Measurements from ENCODE around the gene LLGL2.
"Not testable (repeated sequence)": the region's sequence is repeated elsewhere in the genome, so short reads cannot be mapped to it uniquely, and the experiment has no call there.

LLGL2 gene

DNA sequence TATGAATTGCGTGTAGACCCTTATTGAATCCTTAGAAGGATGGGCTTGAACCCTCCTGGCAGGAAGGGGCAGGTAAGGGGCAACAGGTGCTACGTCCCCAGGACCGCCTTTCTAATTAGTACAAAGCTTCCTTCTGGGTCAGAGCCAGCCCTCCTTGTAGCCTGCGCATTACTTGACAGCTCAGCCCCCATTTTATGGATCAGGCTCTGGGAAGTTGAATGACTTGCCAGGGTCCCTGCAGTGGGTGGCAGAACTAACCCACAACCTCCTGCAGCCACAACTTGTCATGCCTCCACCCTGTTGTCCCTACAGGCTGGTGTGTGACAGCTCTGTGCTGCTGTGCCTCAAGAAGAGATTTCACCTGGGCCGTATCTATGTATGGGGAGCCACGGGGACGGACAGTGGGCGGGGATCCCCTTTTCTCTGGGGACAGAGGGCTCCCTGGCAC is 64.8 kb downstream of the LLGL2 start:
- no peak for DNase-seq (ENCODE audit: low read depth, low spot score)

DNA sequence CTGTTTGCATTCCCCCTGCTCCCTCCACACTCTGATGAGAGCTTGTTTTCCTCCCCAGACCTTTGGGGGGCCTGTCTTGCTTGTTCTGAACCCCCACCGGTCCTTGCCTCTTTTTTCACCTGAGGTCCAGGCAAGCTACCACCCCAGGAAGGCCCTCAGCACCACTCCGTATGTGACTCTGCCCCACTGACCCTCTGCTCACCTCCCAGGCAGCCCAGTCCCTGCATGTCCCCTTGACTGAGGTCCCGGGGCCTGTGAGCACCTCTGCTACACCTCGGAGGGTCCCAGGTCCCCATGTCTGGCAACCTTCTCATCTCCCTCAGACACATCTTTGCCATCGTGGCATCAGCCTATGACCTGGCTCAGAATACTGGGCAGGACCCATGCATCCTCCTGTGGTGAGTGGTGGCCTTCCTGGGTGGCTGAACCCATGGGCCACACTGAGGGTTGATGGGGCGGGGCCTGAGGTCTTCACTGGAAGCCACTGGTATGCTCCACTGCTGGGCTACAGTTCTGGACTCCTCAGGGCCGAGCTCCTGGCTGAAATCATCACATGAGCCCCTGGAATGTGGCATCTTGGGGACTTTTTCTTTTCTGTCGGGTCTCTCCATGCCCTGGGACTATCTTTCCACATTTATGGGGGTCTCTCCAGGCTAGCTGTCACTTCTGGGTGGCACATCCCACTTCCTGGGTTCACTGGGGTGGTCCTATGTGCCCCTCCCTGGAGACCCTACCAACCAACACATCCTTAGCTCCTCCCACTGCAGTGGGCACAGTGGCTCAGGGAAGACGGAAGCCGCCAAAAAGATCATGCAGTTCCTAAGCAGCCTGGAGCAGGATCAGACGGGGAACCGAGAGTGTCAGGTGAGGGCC is 65.6 kb downstream of the LLGL2 start:
- no peak for DNase-seq (ENCODE audit: low read depth, low spot score)

DNA sequence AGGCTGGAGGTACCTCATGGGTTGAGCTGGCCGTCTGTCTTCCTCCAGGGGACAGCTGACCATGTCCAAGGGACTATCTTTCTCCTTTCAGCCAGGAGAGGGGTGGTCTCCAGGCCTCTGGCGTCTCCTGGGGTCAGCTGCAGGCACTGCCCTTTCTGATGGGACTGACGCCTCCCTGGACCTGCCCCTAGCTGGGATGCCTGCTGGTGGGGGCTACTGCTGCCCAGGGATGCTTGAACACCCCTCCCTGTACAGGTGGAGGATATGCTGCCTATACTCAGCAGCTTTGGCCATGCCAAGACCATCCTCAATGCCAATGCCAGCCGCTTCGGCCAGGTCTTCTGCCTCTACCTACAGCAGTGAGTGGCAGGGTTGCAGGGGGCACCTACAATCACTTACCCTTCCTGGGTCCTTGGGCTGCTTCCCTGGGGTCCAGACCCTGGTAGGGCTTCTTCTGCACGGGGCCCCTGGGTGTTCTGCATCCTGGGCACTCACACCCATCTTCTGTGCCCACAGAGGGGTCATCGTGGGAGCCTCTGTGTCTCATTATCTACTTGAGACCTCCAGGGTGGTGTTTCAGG is 66.3 kb downstream of the LLGL2 start:
- DNase-seq (ENCODE audit: low read depth, low spot score) = no peak

DNA sequence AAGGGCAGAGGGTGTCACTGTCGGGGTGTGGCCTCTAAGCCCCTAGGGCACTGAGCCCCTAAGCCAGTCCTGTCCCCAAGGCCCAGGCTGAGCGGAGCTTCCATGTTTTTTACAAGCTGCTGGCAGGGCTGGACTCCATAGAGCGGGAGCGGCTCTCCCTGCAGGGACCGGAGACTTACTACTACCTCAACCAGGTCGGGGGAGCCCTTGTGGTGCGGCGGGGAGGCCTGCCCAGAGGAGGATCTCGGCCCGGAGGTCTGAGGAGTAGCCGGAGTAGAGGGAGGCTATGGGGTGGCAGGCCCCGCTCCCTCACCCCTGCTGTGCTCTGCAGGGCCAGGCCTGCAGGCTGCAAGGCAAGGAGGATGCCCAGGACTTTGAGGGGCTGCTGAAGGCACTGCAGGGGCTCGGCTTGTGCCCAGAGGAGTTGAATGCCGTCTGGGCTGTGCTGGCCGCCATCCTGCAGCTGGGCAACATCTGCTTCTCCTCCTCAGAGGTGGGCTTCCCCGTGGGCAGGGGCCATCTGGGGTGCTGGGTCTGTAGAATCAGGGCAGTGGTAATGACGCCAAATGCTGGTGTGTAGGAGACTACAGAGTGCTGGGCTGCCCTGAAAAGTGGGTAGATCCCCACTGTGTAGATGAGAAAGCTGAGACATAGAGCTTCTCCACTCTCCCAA is 67.0 kb downstream of the LLGL2 start:
- DNase-seq (ENCODE audit: low read depth, low spot score) = no peak

DNA sequence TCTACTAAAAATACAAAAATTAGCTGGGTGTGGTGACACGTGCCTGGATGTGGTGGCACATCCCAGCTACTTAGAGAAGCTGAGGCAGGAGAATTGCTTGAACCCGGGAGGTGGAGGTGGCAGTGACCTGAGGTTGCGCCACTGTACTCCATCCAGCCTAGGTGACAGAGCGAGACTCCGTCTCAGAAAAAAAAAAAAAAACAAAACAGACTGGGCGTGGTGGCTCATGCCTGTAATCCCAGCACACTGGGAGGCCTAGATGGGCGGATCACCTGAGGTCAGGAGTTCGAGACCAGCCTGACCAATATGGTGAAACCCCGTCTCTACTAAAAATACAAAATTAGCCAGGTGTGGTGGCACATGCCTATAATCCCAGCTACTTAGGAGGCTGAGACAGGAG is 67.9 kb downstream of the LLGL2 start:
- DNase-seq (ENCODE audit: low read depth, low spot score) = not testable (repeated sequence)

DNA sequence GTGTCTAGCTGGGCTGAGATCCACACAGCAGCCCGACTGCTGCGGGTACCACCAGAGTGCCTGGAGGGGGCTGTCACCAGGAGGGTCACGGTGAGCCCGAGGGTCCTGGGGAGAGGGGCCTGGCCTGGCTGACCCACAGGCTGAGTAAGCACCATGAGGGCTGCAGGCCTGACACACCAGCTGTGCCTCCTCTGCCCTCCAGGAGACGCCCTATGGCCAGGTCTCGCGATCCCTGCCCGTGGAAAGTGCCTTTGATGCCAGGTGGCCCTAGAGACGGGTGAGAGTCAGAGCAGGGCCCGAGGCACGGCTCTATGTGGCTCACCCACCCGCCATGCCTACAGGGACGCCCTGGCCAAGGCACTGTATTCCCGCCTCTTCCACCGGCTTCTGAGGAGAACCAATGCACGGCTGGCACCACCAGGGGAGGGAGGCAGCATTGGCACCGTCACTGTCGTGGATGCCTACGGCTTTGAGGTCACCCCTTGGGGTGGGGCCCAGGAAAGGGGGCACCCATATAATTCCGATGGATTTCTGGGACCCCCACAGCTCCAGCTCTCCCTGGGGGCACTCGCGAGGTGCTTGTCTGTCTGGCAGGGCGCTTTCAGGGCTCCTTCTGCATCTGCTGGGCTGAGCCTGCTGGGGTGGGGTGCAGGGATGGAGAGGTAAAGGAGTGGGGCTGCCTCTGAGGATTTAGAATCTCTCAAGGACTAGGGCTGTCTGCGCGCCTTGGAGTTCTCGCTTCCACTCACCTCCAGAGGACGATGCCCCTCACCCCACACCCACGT is 69.2 kb downstream of the LLGL2 start:
- DNase-seq (ENCODE audit: low read depth, low spot score) = no peak

DNA sequence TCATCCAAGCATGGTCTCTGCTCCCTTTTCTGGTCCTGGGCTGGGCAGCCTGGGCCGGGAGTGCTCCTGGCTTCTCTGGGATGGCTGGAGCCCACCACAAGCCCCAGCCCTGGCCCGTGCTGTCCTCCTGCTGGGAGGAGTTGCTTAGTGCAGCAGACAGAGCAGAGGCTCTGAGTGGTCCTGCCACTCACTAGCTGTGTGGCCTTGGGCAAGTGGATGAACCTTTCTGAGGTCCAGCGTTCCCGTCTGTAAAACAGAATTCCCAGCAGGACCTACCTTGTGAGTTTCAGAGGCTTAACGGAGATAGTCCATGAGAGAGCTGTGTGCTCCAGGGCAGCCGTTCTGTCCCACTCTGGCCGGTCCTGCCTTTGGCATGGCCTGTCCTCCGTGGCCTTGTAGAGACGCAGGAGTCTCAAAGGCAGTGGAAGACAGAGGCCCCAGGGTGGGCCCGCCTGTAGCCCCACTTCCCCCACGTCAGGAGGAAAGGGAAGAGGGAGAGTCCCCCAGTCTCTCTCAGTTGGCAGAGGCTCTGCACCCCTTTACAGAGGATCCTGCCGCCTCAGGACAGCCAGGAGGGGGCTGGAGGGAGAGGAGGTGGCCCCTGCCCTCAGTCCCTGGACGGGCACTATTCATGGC is 69.9 kb downstream of the LLGL2 start:
- no peak for DNase-seq (ENCODE audit: low read depth, low spot score)

DNA sequence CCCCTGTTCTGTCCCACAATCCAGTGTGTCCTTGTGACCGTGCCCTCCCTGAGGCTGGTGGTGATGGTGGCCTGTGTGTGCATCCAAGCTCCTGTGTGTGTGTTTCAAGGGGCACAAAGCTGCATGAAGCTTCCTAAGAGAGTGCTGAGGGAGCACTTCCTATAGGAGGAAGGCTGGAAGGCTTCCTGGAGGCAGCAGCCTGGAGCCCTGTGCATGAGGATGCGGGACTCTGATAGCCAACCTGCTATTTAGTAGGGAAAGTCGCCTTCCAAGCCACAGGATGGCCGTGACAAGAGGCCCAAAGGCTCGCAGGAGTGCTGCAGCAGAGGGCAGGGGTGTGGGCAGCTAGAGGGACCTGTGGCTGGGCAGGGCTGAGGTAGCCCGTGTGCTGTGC is 70.4 kb downstream of the LLGL2 start:
- DNase-seq (ENCODE audit: low read depth, low spot score) = no peak

DNA sequence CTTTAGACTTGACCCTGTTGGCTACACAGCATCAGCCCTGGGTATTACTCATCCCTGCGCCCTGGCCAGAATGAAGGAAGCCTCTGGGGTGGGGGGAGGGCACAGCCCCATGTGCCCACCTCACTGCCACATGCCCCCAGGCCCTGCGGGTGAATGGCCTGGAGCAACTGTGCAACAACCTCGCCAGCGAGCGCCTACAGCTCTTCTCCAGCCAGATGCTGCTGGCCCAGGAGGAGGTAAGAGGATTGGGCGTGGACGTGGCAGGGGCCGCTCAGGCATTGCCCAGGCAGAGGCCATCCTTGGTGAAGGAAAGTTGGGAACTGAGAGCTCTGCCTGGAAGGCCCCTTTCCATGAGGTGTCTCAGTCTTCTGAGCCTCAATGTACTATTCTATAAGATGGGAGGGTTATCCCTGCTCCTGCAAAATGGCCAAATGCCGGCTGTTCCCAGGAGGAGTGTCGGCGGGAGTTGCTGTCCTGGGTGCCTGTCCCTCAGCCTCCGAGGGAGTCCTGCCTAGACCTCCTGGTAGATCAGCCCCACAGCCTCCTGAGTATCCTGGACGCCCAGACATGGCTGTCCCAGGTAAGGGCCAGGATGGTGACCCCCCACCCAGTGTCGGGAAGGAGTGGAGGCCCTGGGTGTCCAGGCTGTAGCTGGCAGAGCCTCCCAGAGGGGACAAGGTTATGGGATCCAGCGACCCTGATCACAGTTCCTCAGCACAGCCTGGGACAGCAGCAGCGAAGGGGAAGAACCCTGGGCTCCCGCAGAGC is 71.0 kb downstream of the LLGL2 start:
- DNase-seq (ENCODE audit: low read depth, low spot score) = no peak

DNA sequence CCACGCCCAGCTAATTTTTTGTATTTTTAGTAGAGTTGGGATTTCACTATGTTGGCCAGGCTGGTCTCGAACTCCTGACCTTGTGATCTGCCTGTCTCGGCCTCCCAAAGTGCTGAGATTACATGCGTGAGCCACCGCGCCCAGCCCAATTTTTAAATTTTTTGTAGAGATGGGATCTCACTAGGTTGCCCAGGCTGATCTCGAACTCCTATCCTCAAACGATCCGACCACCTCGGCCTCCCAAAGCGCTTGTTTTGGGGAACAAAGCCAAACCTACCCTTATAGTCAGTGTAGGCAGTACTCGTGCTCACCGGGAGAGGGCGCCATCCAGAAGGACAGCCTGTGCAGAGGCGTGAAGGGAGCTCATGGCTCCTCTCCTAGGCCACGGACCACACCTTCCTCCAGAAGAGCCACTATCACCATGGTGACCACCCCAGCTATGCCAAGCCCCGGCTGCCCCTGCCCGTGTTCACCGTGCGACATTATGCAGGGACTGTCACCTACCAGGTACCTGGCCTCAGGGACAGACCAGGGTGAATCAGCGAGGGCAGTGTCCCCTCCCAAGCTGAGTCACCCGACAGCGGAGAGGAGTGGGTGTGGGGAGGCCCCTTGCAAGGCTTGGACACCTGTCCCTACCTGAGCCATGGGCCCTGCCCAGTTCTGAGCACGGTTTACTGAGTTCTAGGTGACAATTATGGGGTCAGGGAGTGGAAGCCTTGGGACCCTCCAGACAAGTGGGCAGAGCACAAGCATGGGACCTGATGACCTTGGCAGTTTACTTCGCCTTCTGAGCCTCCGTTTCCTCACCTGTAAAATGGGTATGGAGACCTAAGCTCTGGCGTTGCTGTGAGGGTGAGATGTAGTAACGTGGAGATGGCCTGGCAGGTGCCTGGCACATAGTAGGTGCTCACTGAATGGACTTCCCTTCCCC is 75.8 kb downstream of the LLGL2 start:
- DNase-seq (ENCODE audit: low read depth, low spot score) = peak; percentile 25

DNA sequence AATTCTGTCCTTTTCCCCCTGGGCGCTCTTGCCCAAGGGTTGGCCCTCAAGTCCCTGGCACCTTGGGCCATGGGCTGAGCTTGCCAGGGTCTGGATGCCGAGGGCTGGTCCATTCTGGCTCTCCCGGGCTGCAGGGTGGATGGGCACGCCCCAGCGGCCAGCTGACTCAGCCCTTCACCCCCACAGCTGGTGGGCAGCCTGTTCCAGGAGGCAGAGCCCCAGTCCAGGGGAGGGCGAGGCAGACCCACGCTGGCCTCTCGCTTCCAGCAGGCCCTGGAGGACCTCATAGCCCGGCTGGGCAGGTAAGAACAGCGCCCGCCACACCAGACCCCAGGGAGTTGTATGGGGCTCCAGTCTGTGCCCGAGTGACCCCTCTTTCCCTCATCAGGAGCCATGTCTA is 77.1 kb downstream of the LLGL2 start:
- DNase-seq (ENCODE audit: low read depth, low spot score) = no peak

DNA sequence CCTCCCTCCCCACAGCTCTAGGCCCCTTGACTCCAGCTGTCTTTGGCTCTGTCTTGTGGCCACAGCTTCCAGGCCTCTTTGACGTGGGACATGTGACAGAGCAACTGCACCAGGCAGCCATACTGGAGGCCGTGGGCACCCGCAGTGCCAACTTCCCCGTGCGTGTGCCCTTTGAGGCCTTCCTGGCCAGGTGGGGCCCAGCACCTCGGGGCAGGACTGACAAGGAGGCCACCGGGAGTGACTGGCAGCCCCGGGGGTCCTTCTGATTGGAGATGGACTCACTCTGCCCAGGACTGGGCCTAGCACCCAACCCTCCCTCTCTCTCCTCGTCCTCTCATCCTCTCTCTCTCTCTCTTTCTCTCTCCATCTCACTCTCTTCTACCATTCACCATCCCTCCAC is 77.6 kb downstream of the LLGL2 start:
- no peak for DNase-seq (ENCODE audit: low read depth, low spot score)

DNA sequence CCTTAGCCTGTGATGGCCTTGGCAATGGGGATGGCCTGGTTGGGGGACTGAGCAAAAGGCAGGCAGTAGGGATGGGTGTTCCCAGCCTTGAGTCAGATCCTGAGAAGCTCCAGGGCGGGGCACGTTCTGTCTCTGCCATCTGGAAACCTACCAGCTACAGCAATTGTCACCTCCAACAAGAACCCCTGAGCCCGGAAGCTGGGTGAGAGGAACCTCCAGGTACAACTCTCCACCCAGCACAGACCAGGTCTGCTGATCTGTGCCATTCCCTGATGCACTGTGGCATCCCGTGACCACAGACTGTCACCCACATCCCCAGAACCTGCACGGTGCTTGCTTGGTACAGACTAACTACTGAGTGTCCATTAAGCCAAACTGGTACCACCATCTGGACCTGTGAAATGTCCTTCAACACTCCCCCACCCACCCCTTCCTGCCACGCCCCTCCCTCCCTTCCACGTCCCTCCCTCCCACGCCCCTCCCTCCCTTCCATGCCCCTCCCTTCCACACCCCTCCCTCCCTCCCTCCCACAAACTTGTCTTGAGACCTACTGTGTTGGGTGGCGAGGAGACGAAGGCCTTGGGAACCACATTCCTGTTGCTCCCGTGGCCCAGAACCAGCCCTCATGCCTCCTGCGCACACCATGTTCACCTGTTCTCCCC is 78.7 kb downstream of the LLGL2 start:
- DNase-seq (ENCODE audit: low read depth, low spot score) = no peak

DNA sequence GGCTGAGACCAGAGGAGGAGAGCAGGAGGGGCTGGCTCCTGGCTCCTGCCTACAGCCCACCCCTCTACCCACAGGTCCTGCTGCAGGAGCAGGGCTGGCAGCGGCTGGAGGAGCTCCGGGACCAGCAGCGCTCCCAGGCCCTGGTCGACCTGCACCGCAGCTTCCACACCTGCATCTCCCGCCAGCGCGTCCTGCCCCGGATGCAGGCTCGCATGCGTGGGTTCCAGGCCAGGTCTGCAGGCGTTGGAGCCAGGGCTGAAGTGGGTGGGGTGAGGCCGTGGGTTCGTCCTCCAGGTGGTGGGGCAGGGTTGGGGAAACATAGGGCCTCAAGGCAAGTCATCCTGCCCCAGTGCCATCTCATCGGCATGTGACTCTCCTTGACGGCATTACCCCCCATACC is 80.3 kb downstream of the LLGL2 start:
- no peak for DNase-seq (ENCODE audit: low read depth, low spot score)

DNA sequence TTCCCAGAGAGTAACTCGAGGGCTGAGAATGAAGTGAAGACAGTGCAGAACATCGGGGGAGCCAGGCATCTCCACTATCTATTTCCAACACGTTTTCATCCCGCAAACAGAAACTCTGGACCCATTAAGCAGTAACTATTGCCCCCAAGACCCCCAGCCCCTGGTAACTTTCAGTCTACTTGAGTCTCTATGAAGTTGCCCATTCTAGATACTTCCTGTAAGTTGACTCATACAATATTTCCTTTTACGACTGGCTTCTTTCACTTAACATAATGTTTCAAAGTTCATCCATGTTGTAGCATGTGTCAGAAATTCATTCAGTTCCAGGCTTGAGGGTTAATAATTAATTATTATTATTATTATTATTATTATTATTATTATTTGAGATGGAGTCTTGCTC is 81.6 kb downstream of the LLGL2 start:
- no peak for DNase-seq (ENCODE audit: low read depth, low spot score)

DNA sequence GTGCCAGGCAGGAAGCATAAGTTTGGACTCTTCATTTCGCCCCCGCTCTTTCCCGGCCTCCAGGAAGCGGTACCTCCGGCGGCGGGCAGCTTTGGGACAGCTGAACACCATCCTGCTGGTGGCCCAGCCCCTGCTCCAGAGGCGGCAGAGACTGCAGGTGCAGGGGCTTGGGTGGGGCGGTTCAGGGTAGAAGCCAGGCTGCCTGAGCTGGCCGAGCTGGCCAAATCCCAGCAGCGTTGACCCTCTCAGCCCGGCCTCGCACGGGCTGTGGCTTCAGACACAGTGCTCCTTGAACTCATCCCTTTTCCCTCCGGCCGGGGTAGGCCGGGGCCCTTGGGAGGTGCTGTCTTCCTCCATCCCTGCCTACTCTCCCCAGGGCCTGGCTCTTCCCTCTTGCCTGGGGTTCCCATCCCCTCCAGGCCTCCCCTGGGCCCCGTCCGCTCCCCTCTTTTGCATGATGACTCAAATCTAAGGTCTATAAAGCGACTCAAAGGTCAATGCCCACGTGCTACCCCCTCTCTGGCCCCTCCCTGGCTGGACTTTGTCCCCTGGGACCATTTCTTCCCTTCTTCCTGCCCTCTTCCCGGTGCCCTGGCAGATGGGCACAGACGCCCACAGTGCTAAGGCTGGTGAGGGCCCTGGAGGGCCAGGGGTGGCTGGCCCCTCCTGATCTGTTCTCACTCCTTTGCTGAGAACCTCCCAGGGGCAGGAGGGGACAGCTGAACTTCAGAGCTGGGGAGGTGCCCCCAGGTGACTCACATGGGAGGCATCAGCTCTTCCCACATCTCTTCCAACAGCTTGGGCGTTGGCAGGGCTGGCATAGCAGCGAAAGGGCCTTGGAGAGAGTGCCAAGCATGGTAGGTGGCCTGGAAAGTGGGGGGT is 84.8 kb downstream of the LLGL2 start:
- DNase-seq (ENCODE audit: low read depth, low spot score) = no peak

DNA sequence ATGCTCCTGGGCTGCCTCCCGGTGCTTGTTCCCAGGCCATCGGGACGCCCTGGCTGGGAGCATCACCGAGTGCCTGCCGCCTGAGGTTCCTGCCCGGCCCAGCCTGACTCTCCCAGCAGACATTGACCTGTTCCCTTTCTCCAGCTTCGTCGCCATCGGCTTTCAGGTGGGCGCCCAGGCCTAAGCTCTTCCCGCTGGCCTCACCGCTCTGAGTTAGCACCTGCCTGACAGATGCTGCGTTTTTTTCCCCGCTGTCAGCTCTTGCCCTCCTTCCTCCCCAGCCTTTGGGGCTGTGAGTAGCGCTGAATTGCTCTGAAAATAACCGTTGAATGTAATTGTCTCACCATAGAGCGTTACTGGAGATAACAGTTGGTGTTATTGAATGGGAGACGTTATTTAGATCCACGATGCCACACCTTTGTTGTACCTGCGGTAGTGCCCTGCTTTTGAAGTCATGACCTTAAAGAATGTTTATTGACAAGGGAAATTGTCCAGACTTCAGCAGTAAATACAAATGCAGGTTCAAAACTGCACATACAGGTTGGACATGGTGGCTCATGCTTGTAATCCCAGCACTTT is 86.4 kb downstream of the LLGL2 start:
- no peak for DNase-seq (ENCODE audit: low read depth, low spot score)

All from activated naive CD8-positive, alpha-beta T cell treated with anti-CD3 and anti-CD28 coated beads, Interleukin-2, amount 50 U/mL, for 16 hours (primary cell).